Activated T-cell treated with anti-CD3 and anti-CD28 coated beads for 4 hours (primary cell): ENCODE results near the gene ADAMTSL1.

ENCODE experiments used
- DNase-seq: peaks from one replicate; pipeline ENCODE4 v3.0.0-alpha.2; 2020

Gene ADAMTSL1

GRCh38 chr9:18707489-18708205, 233.7 kb downstream of the ADAMTSL1 start:
- no peak for DNase-seq

- DNase-seq, result no peak
Observed at GRCh38 chr9:18708429-18708828, 234.5 kb downstream of the ADAMTSL1 start.

- DNase-seq, result no peak
Observed at GRCh38 chr9:18710065-18710464, 236.1 kb downstream of the ADAMTSL1 start.

- no peak for DNase-seq
Observed at GRCh38 chr9:18717759-18718158, 243.8 kb downstream of the ADAMTSL1 start.

GRCh38 chr9:18718393-18718792, 244.4 kb downstream of the ADAMTSL1 start:
- DNase-seq, result no peak

- DNase-seq, result no peak
Observed at GRCh38 chr9:18718932-18719331, 245.0 kb downstream of the ADAMTSL1 start.

- DNase-seq, result no peak
Observed at GRCh38 chr9:18720691-18721090, 246.7 kb downstream of the ADAMTSL1 start.

- DNase-seq, result no peak
Observed at GRCh38 chr9:18721267-18721994, 247.5 kb downstream of the ADAMTSL1 start.

GRCh38 chr9:18721995-18722310, 248.0 kb downstream of the ADAMTSL1 start:
- DNase-seq, result no peak

GRCh38 chr9:18722882-18723281, 248.9 kb downstream of the ADAMTSL1 start:
- DNase-seq, result no peak

- no peak for DNase-seq
Observed at GRCh38 chr9:18723366-18723765, 249.4 kb downstream of the ADAMTSL1 start.

- DNase-seq, result no peak
Observed at GRCh38 chr9:18726546-18726945, 252.6 kb downstream of the ADAMTSL1 start.

GRCh38 chr9:18727904-18728303, 254.0 kb downstream of the ADAMTSL1 start:
- DNase-seq, result no peak

- DNase-seq, result no peak
Observed at GRCh38 chr9:18728642-18729041, 254.7 kb downstream of the ADAMTSL1 start.

GRCh38 chr9:18730241-18730640, 256.3 kb downstream of the ADAMTSL1 start:
- DNase-seq, result no peak

- no peak for DNase-seq
Observed at GRCh38 chr9:18739127-18739526, 265.2 kb downstream of the ADAMTSL1 start.

- no peak for DNase-seq
Observed at GRCh38 chr9:18739641-18740318, 265.8 kb downstream of the ADAMTSL1 start.

GRCh38 chr9:18741359-18741758, 267.4 kb downstream of the ADAMTSL1 start:
- DNase-seq, result no peak

- DNase-seq, result no peak
Observed at GRCh38 chr9:18741945-18742344, 268.0 kb downstream of the ADAMTSL1 start.

- no peak for DNase-seq
Observed at GRCh38 chr9:18743421-18743820, 269.5 kb downstream of the ADAMTSL1 start.

- no peak for DNase-seq
Observed at GRCh38 chr9:18743971-18744370, 270.0 kb downstream of the ADAMTSL1 start.

- DNase-seq, result no peak
Observed at GRCh38 chr9:18745710-18746109, 271.8 kb downstream of the ADAMTSL1 start.

GRCh38 chr9:18746631-18747030, 272.7 kb downstream of the ADAMTSL1 start:
- no peak for DNase-seq

- no peak for DNase-seq
Observed at GRCh38 chr9:18747595-18747994, 273.6 kb downstream of the ADAMTSL1 start.
